MM.1S (cell line): ENCODE results near the gene RHOF.

Experiments
- DNase-seq: peaks from one replicate; pipeline ENCODE4 v3.0.0-alpha.2; 2015
- H2AFZ ChIP-seq: fragments of 300-600 bp; sonication (generic); 2 replicates; pipeline ENCODE4 v1.6.0; 2016; ENCODE audit warnings: antibody characterized with exemption, low read length
- H3F3A ChIP-seq: fragments of 300-600 bp; sonication (generic); 2 replicates; pipeline ENCODE4 v1.6.1; 2016; ENCODE audit warnings: mild to moderate bottlenecking, antibody characterized with exemption, low read length, moderate library complexity, mixed read lengths; ENCODE audit not compliant: insufficient read depth
- H3K27ac ChIP-seq: fragments of 300-600 bp; sonication (generic); 2 replicates; pipeline ENCODE4 v1.5.1; 2016; ENCODE audit warnings: mild to moderate bottlenecking, low read length
- H3K27me3 ChIP-seq: fragments of 300-600 bp; sonication (generic); replicated peaks from 2 replicates; pipeline ENCODE4 v1.6.0; 2016; ENCODE audit warnings: low read length; ENCODE audit not compliant: insufficient read depth
- H3K36me3 ChIP-seq: fragments of 300-600 bp; sonication (generic); replicated peaks from 2 replicates; pipeline ENCODE4 v1.6.1; 2016; ENCODE audit warnings: mild to moderate bottlenecking, low read length, mixed read lengths; ENCODE audit not compliant: insufficient read depth
- H3K4me1 ChIP-seq: fragments of 300-600 bp; sonication (generic); 2 replicates; pipeline ENCODE4 v1.6.1; 2016; ENCODE audit warnings: low read length, mixed read lengths
- H3K4me2 ChIP-seq: fragments of 300-600 bp; sonication (generic); 2 replicates; pipeline ENCODE4 v1.6.0; 2016; ENCODE audit warnings: low read depth, low read length
- H3K4me3 ChIP-seq: fragments of 300-600 bp; sonication (generic); 2 replicates; pipeline ENCODE4 v1.5.1; 2016; ENCODE audit warnings: low read length, mixed read lengths
- H3K79me2 ChIP-seq: fragments of 300-600 bp; sonication (generic); 2 replicates; pipeline ENCODE4 v1.6.1; 2016; ENCODE audit warnings: mixed run types, low read length, mixed read lengths
- H3K9ac ChIP-seq: fragments of 300-600 bp; sonication (generic); 2 replicates; pipeline ENCODE4 v1.6.1; 2016; ENCODE audit warnings: low read length, mixed read lengths
- H3K9me2 ChIP-seq: fragments of 300-600 bp; sonication (generic); replicated peaks from 2 replicates; pipeline ENCODE4 v1.6.1; 2016; ENCODE audit warnings: mild to moderate bottlenecking, low read length, mixed read lengths; ENCODE audit not compliant: insufficient read depth
- H3K9me3 ChIP-seq: fragments of 300-600 bp; sonication (generic); replicated peaks from 2 replicates; pipeline ENCODE4 v1.6.1; 2016; ENCODE audit warnings: mild to moderate bottlenecking, low read length, mixed read lengths; ENCODE audit not compliant: insufficient read depth
- H4K20me1 ChIP-seq: fragments of 300-600 bp; sonication (generic); 2 replicates; pipeline ENCODE4 v1.6.1; 2016; ENCODE audit warnings: mild to moderate bottlenecking, low read length, moderate library complexity, mixed read lengths; ENCODE audit not compliant: insufficient read depth
- CTCF ChIP-seq: fragments of 300-600 bp; sonication (generic); IDR thresholded peaks from 2 replicates; pipeline ENCODE4 v1.5.1; 2016; ENCODE audit warnings: antibody characterized with exemption, low read length, mixed read lengths
- EZH2 ChIP-seq: fragments of 300-600 bp; sonication (generic); optimal IDR thresholded peaks from 2 replicates; pipeline ENCODE3; 2017; ENCODE audit warnings: low read depth, mild to moderate bottlenecking, antibody characterized with exemption, low read length, mixed read lengths
- EZH2phosphoT487 ChIP-seq: fragments of 300-600 bp; sonication (generic); IDR thresholded peaks from 2 replicates; pipeline ENCODE4 v1.6.1; 2018; ENCODE audit warnings: antibody characterized with exemption, low read length

Gene RHOF

DNA sequence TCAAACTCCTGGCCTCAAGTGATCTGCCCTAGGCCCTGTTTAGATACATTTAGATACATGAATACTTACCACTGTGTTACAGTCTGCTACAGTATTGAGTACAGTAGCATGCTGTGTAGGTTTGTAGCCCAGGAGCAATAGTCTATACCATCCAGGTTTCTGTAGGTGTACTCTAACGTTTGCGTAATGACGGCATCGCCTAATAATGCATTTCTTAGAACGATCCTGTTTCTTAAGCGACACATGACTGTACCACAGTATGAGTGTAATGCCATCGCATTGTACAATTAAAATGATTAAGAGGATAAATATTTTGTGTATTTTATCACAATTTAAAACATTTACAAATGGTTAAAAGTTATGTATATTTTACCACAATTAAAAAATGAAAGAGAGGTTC lies 62.0 kb downstream of the RHOF start:
- H3K36me3 ChIP-seq: no peaks in the 10 kb centered on the region
- no peak overlapping the region for H3K9ac ChIP-seq
- no peaks in the 10 kb centered on the region for H3K9me2 ChIP-seq
- no peaks in the 10 kb centered on the region for H3K79me2 ChIP-seq
- no peak for DNase-seq
- H3K4me2 ChIP-seq: no peak overlapping the region
- no peak overlapping the region for H3K27ac ChIP-seq
- no peaks in the 10 kb centered on the region for H4K20me1 ChIP-seq
- no peak for TF ChIP-seq EZH2
- TF ChIP-seq EZH2phosphoT487: no peak
- TF ChIP-seq CTCF: no peak
- no peaks in the 10 kb centered on the region for H3K9me3 ChIP-seq
- H3K27me3 ChIP-seq: no peaks in the 10 kb centered on the region
- H2AFZ ChIP-seq: no peak overlapping the region
- H3F3A ChIP-seq: no peaks in the 10 kb centered on the region
- no peak overlapping the region for H3K4me3 ChIP-seq
- H3K4me1 ChIP-seq: no peaks in the 10 kb centered on the region

GRCh38 chr12:121729021-121729420 lies 64.5 kb downstream of the RHOF start:
- H3K79me2 ChIP-seq: peaks cover 2% of the 10 kb centered on the region; the same call in 1 of the 2 replicates
- H3K4me2 ChIP-seq: no peak overlapping the region
- H3K27me3 ChIP-seq: no peaks in the 10 kb centered on the region
- no peak overlapping the region for H3K9ac ChIP-seq
- no peaks in the 10 kb centered on the region for H4K20me1 ChIP-seq
- H3F3A ChIP-seq: no peaks in the 10 kb centered on the region
- H3K36me3 ChIP-seq: no peaks in the 10 kb centered on the region
- no peaks in the 10 kb centered on the region for H3K4me1 ChIP-seq
- TF ChIP-seq EZH2 (no peak), EZH2phosphoT487 (no peak), CTCF (no peak)
- H2AFZ ChIP-seq: no peak overlapping the region
- H3K4me3 ChIP-seq: no peak overlapping the region
- no peaks in the 10 kb centered on the region for H3K9me3 ChIP-seq
- no peaks in the 10 kb centered on the region for H3K9me2 ChIP-seq
- no peak overlapping the region for H3K27ac ChIP-seq
- no peak for DNase-seq
